Activated CD8-positive, alpha-beta T cell treated with anti-CD3 and anti-CD28 coated beads for 36 hours (primary cell): ENCODE data around the gene SBF2. TPM values are rescaled to one million over a fixed set of nuclear protein-coding genes. Genes with fewer than 3 reads are reported as not detected.
A peak's percentile ranks its signal among the peaks of the same experiment; 100 is the strongest.

Experiments used
- ATAC-seq: fragments of 200-7000 bp; cut with Tn5 transposase; one replicate; pipeline ENCODE4 v1.10.0; 2021; ENCODE audit warnings: mild to moderate bottlenecking, moderate library complexity
- CTCF ChIA-PET: fragments of 350-600 bp; sonication (Branson Sonifier 250); formaldehyde crosslinking; loops from one replicate; lab custom pipeline; 2021; ENCODE audit warnings: antibody characterized with exemption; lab: Charles Lee
- POLR2A ChIA-PET: fragments of 350-600 bp; sonication (Branson Sonifier 250); formaldehyde crosslinking; loops from one replicate; lab custom pipeline; 2021; ENCODE audit warnings: antibody characterized with exemption; lab: Charles Lee
- DNase-seq: peaks from one replicate; pipeline ENCODE4 v3.0.0-alpha.2; 2020
- H3K27ac Mint-ChIP-seq: one replicate; pipeline ENCODE4 v1.8.0; 2021; ENCODE audit warnings: mild to moderate bottlenecking, mixed read lengths
- H3K27me3 Mint-ChIP-seq: one replicate; pipeline ENCODE4 v1.8.0; 2021; ENCODE audit warnings: mixed read lengths
- H3K36me3 Mint-ChIP-seq: one replicate; pipeline ENCODE4 v1.8.0; 2021; ENCODE audit warnings: low read depth, mixed read lengths
- H3K4me1 Mint-ChIP-seq: one replicate; pipeline ENCODE4 v1.8.0; 2021; ENCODE audit warnings: low read depth, mixed read lengths
- H3K4me3 Mint-ChIP-seq: one replicate; pipeline ENCODE4 v1.8.0; 2021; ENCODE audit warnings: mild to moderate bottlenecking, moderate library complexity, mixed read lengths
- H3K9me3 Mint-ChIP-seq: one replicate; pipeline ENCODE4 v1.8.0; 2021; ENCODE audit warnings: mixed read lengths
- CTCF ChIP-seq: fragments of 200-600 bp; IDR thresholded peaks from one replicate; pipeline ENCODE4 v1.8.0; 2022; ENCODE audit warnings: antibody characterized with exemption, mild to moderate bottlenecking
- intact Hi-C: fragments of 100-400 bp; cut with micrococcal nuclease; formaldehyde crosslinking; loops from one replicate; pipeline ENCODE4 v1.10.0; 2022
- total RNA-seq, 2 experiments: library from RNA; stranded (reverse); gene quantifications; one replicate each; pipeline ENCODE4 v1.2.3, GENCODE V29; 2021

Gene SBF2
- total RNA-seq, 2 experiments from 2014 or later: 10.0 to 11.0 TPM

- intact Hi-C loops: no loop called here
- no peak for TF ChIP-seq CTCF
- H3K9me3 Mint-ChIP-seq: no peaks in the 10 kb centered on the region
- peak; percentile 40 for ATAC-seq
- no peak overlapping the region for H3K27ac Mint-ChIP-seq
- no peaks in the 10 kb centered on the region for H3K36me3 Mint-ChIP-seq
- no peaks in the 10 kb centered on the region for H3K27me3 Mint-ChIP-seq
- H3K4me3 Mint-ChIP-seq: no peak overlapping the region
- H3K4me1 Mint-ChIP-seq: peaks cover 35% of the 10 kb centered on the region
- ChIA-PET CTCF (interaction anchor here (0.6 to 3.0 kb wide), 2 partner anchors 100 to 449 kb away, joined by 3 to 12 read pairs; no protein-coding TSS in a partner anchor), POLR2A (no interaction called here)
- no peak for DNase-seq
Measured at GRCh38 chr11:9858218-9858617, 435.8 kb downstream of the SBF2 start.

DNA sequence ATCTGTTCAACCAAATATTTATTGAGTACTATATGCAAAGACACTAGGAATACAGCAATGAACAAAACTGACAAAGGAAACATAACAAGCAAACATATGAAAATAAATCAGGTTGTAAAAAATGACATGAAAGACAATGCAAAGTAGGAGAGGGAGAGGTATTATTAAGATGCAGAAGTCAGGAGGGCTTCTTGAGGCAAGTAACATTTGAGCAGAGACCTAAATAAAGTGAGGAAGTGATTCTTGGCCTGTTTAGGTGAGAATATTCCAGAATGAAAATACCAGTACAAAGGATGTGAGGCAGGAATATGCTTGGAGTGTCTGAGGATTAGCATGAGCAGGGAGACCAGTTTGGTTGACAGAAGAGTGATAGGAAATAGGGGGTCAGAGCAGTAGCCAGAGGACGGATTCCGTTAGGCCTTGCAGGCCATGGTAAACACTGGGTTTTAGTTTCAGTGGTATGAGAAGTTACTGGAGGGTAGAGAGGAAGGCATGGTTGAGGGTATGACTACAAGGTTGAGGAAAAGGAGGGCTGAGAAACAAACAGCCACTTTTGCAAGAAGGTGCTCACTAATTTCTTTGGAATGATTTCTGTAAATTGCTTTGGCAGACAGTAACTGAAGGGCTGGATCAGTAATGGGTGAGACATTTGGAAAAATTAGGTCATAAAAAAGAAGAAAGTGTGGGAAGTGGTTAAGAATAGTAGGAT, 438.3 kb downstream of the SBF2 start:
- ChIA-PET POLR2A (no interaction called here), CTCF (interaction anchor here (2.1 kb wide), 1 partner anchor 13 kb away, joined by 6 read pairs; no protein-coding TSS in a partner anchor)
- no peak for TF ChIP-seq CTCF
- H3K4me3 Mint-ChIP-seq: no peak overlapping the region
- H3K4me1 Mint-ChIP-seq: peaks cover 22% of the 10 kb centered on the region
- ATAC-seq (no peak), DNase-seq (no peak)
- no peak overlapping the region for H3K27ac Mint-ChIP-seq
- no peaks in the 10 kb centered on the region for H3K9me3 Mint-ChIP-seq
- intact Hi-C loops: no loop called here
- no peaks in the 10 kb centered on the region for H3K27me3 Mint-ChIP-seq
- H3K36me3 Mint-ChIP-seq: no peaks in the 10 kb centered on the region

GRCh38 chr11:9853929-9854552, 440.0 kb downstream of the SBF2 start:
- Mint-ChIP-seq H3K36me3 (peaks cover 2% of the 10 kb centered on the region), H3K27ac (no peak overlapping the region), H3K4me3 (no peak overlapping the region), H3K9me3 (no peaks in the 10 kb centered on the region), H3K4me1 (peaks cover 12% of the 10 kb centered on the region), H3K27me3 (no peaks in the 10 kb centered on the region)
- ATAC-seq (no peak), DNase-seq (no peak)
- intact Hi-C loops: no loop called here
- ChIA-PET CTCF (interaction anchor here (1.0 to 2.1 kb wide), 3 partner anchors 12 to 451 kb away, joined by 3 to 6 read pairs (median 3); partner anchors contain the start of gene ADM), POLR2A (no interaction called here)
- TF ChIP-seq CTCF: no peak

GRCh38 chr11:9852465-9852864, 441.6 kb downstream of the SBF2 start:
- ChIA-PET POLR2A (no interaction called here), CTCF (no interaction called here)
- Mint-ChIP-seq H3K4me3 (no peak overlapping the region), H3K9me3 (no peaks in the 10 kb centered on the region), H3K27me3 (no peaks in the 10 kb centered on the region), H3K27ac (no peak overlapping the region), H3K4me1 (no peaks in the 10 kb centered on the region), H3K36me3 (peaks cover 2% of the 10 kb centered on the region)
- no peak for TF ChIP-seq CTCF
- no peak for ATAC-seq
- intact Hi-C loops: no loop called here
- DNase-seq: no peak

- no peak overlapping the region for H3K4me3 Mint-ChIP-seq
- intact Hi-C loops: no loop called here
- no peaks in the 10 kb centered on the region for H3K4me1 Mint-ChIP-seq
- H3K27me3 Mint-ChIP-seq: no peaks in the 10 kb centered on the region
- TF ChIP-seq CTCF: no peak
- ChIA-PET POLR2A (no interaction called here), CTCF (interaction anchor here (0.8 to 0.9 kb wide), 2 partner anchors 9 to 11 kb away, joined by 3 to 4 read pairs; no protein-coding TSS in a partner anchor)
- DNase-seq (no peak), ATAC-seq (no peak)
- H3K9me3 Mint-ChIP-seq: no peaks in the 10 kb centered on the region
- peaks cover 2% of the 10 kb centered on the region for H3K36me3 Mint-ChIP-seq
- no peak overlapping the region for H3K27ac Mint-ChIP-seq
Measured at GRCh38 chr11:9851366-9851765, 442.7 kb downstream of the SBF2 start.
